ENCODE data around the gene GRK3. TPM values are rescaled to one million over a fixed set of nuclear protein-coding genes. Genes with fewer than 3 reads are reported as not detected.
"Not testable (repeated sequence)": the region's sequence is repeated elsewhere in the genome, so short reads cannot be mapped to it uniquely, and the experiment has no call there.

Gene GRK3
- total RNA-seq, 1 donor from 2014 or later, result 74.9 TPM

GRCh38 chr22:25623310-25623734 is 58.8 kb downstream of the GRK3 start:
- no peaks in the 10 kb centered on the region for H3K27me3 ChIP-seq
- H3K36me3 ChIP-seq, result no peaks in the 10 kb centered on the region
- no peak overlapping the region for H3K4me3 ChIP-seq
- DNase-seq (ENCODE audit: low spot score in 2 of 2), result no peak
- TF ChIP-seq, protein P1, sequence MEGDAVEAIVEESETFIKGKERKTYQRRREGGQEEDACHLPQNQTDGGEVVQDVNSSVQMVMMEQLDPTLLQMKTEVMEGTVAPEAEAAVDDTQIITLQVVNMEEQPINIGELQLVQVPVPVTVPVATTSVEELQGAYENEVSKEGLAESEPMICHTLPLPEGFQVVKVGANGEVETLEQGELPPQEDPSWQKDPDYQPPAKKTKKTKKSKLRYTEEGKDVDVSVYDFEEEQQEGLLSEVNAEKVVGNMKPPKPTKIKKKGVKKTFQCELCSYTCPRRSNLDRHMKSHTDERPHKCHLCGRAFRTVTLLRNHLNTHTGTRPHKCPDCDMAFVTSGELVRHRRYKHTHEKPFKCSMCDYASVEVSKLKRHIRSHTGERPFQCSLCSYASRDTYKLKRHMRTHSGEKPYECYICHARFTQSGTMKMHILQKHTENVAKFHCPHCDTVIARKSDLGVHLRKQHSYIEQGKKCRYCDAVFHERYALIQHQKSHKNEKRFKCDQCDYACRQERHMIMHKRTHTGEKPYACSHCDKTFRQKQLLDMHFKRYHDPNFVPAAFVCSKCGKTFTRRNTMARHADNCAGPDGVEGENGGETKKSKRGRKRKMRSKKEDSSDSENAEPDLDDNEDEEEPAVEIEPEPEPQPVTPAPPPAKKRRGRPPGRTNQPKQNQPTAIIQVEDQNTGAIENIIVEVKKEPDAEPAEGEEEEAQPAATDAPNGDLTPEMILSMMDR (IDR thresholded peaks at IDR 0.05), result no peak
- intact Hi-C loops (cut with DNase I), result no loop called here
- no peaks in the 10 kb centered on the region for H3K9me3 ChIP-seq
- H3K4me1 ChIP-seq, result peaks cover 0 to 3% of the 10 kb centered on the region in 2 donors
- no peak overlapping the region for H3K27ac ChIP-seq

GRCh38 chr22:25623851-25624250 is 59.4 kb downstream of the GRK3 start:
- no peak for DNase-seq (ENCODE audit: low spot score in 2 of 2)
- intact Hi-C loops (cut with DNase I), result no loop called here
- no peak overlapping the region for H3K27ac ChIP-seq

DNA sequence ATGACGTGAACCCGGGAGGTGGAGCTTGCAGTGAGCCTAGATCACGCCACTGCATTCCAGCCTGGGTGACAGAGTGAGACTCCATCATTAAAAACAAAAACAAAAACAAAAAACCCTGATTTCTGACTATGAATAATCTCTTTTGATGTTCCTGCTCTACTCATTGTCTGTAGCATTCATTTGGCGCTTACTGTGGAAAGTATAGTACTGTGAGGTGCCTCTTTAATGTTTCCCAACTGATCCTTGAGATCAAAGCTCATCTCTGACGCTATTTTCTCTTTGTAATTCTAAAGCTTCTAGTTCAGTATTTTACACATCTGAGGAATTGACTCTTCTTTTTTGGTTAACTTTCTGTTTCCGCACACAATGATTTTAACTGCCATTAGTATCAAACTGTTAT is 60.0 kb downstream of the GRK3 start:
- Histone ChIP-seq H3K36me3 (no peaks in the 10 kb centered on the region), H3K9me3 (no peaks in the 10 kb centered on the region), H3K4me3 (no peak overlapping the region), H3K27ac (no peak overlapping the region), H3K27me3 (no peaks in the 10 kb centered on the region), H3K4me1 (peaks cover 0 to 3% of the 10 kb centered on the region in 2 donors)
- TF ChIP-seq, protein P1 (IDR thresholded peaks at IDR 0.05), result no peak
- intact Hi-C loops (cut with DNase I), result no loop called here
- DNase-seq (ENCODE audit: low spot score in 2 of 2), result no peak

More at GRCh38 chr22:25623851-25624250, 59.4 kb downstream of the GRK3 start:
- Histone ChIP-seq H3K9me3 (no peaks in the 10 kb centered on the region), H3K36me3 (no peaks in the 10 kb centered on the region), H3K27me3 (no peaks in the 10 kb centered on the region), H3K4me3 (no peak overlapping the region), H3K4me1 (peaks cover 0 to 3% of the 10 kb centered on the region in 2 donors)
- TF ChIP-seq, protein P1 (IDR thresholded peaks at IDR 0.05), result no peak

- H3K27me3 ChIP-seq; H3K9me3 ChIP-seq; DNase-seq (ENCODE audit: low spot score in 2 of 2); intact Hi-C loops (cut with DNase I); H3K27ac ChIP-seq; H3K4me1 ChIP-seq; H3K4me3 ChIP-seq; H3K36me3 ChIP-seq: not testable (repeated sequence)
Measured at GRCh38 chr22:25625747-25626623, 61.5 kb downstream of the GRK3 start.

GRCh38 chr22:25626624-25626990 is 62.1 kb downstream of the GRK3 start:
- intact Hi-C loops (cut with DNase I), result no loop called here
- Histone ChIP-seq H3K9me3 (no peaks in the 10 kb centered on the region), H3K27ac (no peak overlapping the region), H3K4me3 (no peak overlapping the region), H3K27me3 (no peaks in the 10 kb centered on the region), H3K36me3 (no peaks in the 10 kb centered on the region), H3K4me1 (peaks cover 0 to 3% of the 10 kb centered on the region in 2 donors)
- no peak for DNase-seq (ENCODE audit: low spot score in 2 of 2)
- TF ChIP-seq, protein P1 (IDR thresholded peaks at IDR 0.05), result no peak

GRCh38 chr22:25627271-25627852 is 62.9 kb downstream of the GRK3 start:
- H3K27me3 ChIP-seq, result no peaks in the 10 kb centered on the region
- H3K27ac ChIP-seq, result no peak overlapping the region
- H3K4me3 ChIP-seq, result no peak overlapping the region
- DNase-seq (ENCODE audit: low spot score in 2 of 2), result no peak
- no peaks in the 10 kb centered on the region for H3K36me3 ChIP-seq
- peaks cover 0 to 3% of the 10 kb centered on the region in 2 donors for H3K4me1 ChIP-seq
- TF ChIP-seq, protein P1 (IDR thresholded peaks at IDR 0.05), result no peak
- no peaks in the 10 kb centered on the region for H3K9me3 ChIP-seq
- intact Hi-C loops (cut with DNase I), result no loop called here

Measured in ascending aorta (tissue), 2 donors.